ENCODE data around the gene FAM120A. TPM values are rescaled to one million over a fixed set of nuclear protein-coding genes. Genes with fewer than 3 reads are reported as not detected.

FAM120A gene
- total RNA-seq, 1 experiment from 2014 or later, result 162 TPM

GRCh38 chr9:93523518-93524144 is 72.1 kb downstream of the FAM120A start:
- no peak overlapping the region for H3K4me3 Mint-ChIP-seq (ENCODE audit: unreplicated experiment)
- no peaks in the 10 kb centered on the region for H3K4me1 Mint-ChIP-seq (ENCODE audit: insufficient read depth, unreplicated experiment)
- intact Hi-C loops (cut with micrococcal nuclease), result loop anchor here (5.0 kb wide), 1 partner anchor 71 kb away; the partner anchor contains the start of genes FAM120A and FAM120AOS
- CTCF ChIA-PET, result interaction anchor here (0.6 kb wide), 2 partner anchors 91 to 699 kb away, joined by 3 to 4 read pairs; no protein-coding TSS in a partner anchor
- no peaks in the 10 kb centered on the region for H3K9me3 Mint-ChIP-seq (ENCODE audit: unreplicated experiment)
- peaks cover 67% of the 10 kb centered on the region for H3K36me3 Mint-ChIP-seq (ENCODE audit: insufficient read depth, unreplicated experiment)
- DNase-seq (ENCODE audit: unreplicated experiment), result no peak
- no TSS peak for BruUV-seq (replicated peaks)
- H3K27ac Mint-ChIP-seq (ENCODE audit: low read depth, unreplicated experiment), result peak overlapping the region; percentile 9
- POLR2A ChIA-PET, result no interaction called here
- TF ChIP-seq CTCF (IDR thresholded peaks at IDR 0.05; ENCODE audit: unreplicated experiment), result no peak
- no peaks in the 10 kb centered on the region for H3K27me3 Mint-ChIP-seq (ENCODE audit: insufficient read depth, unreplicated experiment)

- H3K9me3 Mint-ChIP-seq (ENCODE audit: unreplicated experiment), result no peaks in the 10 kb centered on the region
- intact Hi-C loops (cut with micrococcal nuclease), result no loop called here
- no peak for TF ChIP-seq CTCF (IDR thresholded peaks at IDR 0.05; ENCODE audit: unreplicated experiment)
- H3K36me3 Mint-ChIP-seq (ENCODE audit: insufficient read depth, unreplicated experiment), result peaks cover 72% of the 10 kb centered on the region
- ChIA-PET CTCF (interaction anchor here (0.8 kb wide), 1 partner anchor 11 kb away, joined by 4 read pairs; no protein-coding TSS in a partner anchor), POLR2A (no interaction called here)
- H3K4me1 Mint-ChIP-seq (ENCODE audit: insufficient read depth, unreplicated experiment), result no peaks in the 10 kb centered on the region
- no peaks in the 10 kb centered on the region for H3K27me3 Mint-ChIP-seq (ENCODE audit: insufficient read depth, unreplicated experiment)
- H3K27ac Mint-ChIP-seq (ENCODE audit: low read depth, unreplicated experiment), result no peak overlapping the region
- H3K4me3 Mint-ChIP-seq (ENCODE audit: unreplicated experiment), result no peak overlapping the region
- no peak for DNase-seq (ENCODE audit: unreplicated experiment)
- BruUV-seq (replicated peaks), result no TSS peak
Measured at GRCh38 chr9:93525476-93525875, 74.0 kb downstream of the FAM120A start.

- peak; percentile 23 for DNase-seq (ENCODE audit: unreplicated experiment)
Measured at GRCh38 chr9:93531374-93531773, 79.9 kb downstream of the FAM120A start.

GRCh38 chr9:93532141-93532540 is 80.7 kb downstream of the FAM120A start:
- BruUV-seq (replicated peaks), result no TSS peak
- POLR2A ChIA-PET, result no interaction called here

More at GRCh38 chr9:93531374-93531773, 79.9 kb downstream of the FAM120A start:
- no TSS peak for BruUV-seq (replicated peaks)
- no peaks in the 10 kb centered on the region for H3K27me3 Mint-ChIP-seq (ENCODE audit: insufficient read depth, unreplicated experiment)
- no peaks in the 10 kb centered on the region for H3K9me3 Mint-ChIP-seq (ENCODE audit: unreplicated experiment)
- peaks cover 87% of the 10 kb centered on the region for H3K36me3 Mint-ChIP-seq (ENCODE audit: insufficient read depth, unreplicated experiment)
- no peak overlapping the region for H3K4me3 Mint-ChIP-seq (ENCODE audit: unreplicated experiment)
- intact Hi-C loops (cut with micrococcal nuclease), result no loop called here
- ChIA-PET POLR2A (no interaction called here), CTCF (no interaction called here)
- no peak for TF ChIP-seq CTCF (IDR thresholded peaks at IDR 0.05; ENCODE audit: unreplicated experiment)
- no peak overlapping the region for H3K27ac Mint-ChIP-seq (ENCODE audit: low read depth, unreplicated experiment)
- no peaks in the 10 kb centered on the region for H3K4me1 Mint-ChIP-seq (ENCODE audit: insufficient read depth, unreplicated experiment)

More at GRCh38 chr9:93532141-93532540, 80.7 kb downstream of the FAM120A start:
- CTCF ChIA-PET, result no interaction called here
- Mint-ChIP-seq H3K27me3 (ENCODE audit: insufficient read depth, unreplicated experiment) (no peaks in the 10 kb centered on the region), H3K27ac (ENCODE audit: low read depth, unreplicated experiment) (no peak overlapping the region), H3K9me3 (ENCODE audit: unreplicated experiment) (no peaks in the 10 kb centered on the region), H3K4me3 (ENCODE audit: unreplicated experiment) (no peak overlapping the region), H3K36me3 (ENCODE audit: insufficient read depth, unreplicated experiment) (peaks cover 79% of the 10 kb centered on the region), H3K4me1 (ENCODE audit: insufficient read depth, unreplicated experiment) (no peaks in the 10 kb centered on the region)
- TF ChIP-seq CTCF (IDR thresholded peaks at IDR 0.05; ENCODE audit: unreplicated experiment), result no peak
- intact Hi-C loops (cut with micrococcal nuclease), result no loop called here
- DNase-seq (ENCODE audit: unreplicated experiment), result no peak
